Osteocyte (in vitro differentiated cells): ENCODE measurements around the gene GSE1. TPM values are rescaled to one million over a fixed set of nuclear protein-coding genes. Genes with fewer than 3 reads are reported as not detected.

Experiments used
- DNase-seq: peaks from one replicate; pipeline ENCODE4 v3.0.0; 2021; ENCODE audit warnings: mixed read lengths; ENCODE audit not compliant: unreplicated experiment; ENCODE audit errors: extremely low spot score
- H3K27ac Mint-ChIP-seq: one replicate; pipeline ENCODE4 v1.8.0; 2021; ENCODE audit warnings: mild to moderate bottlenecking, mixed read lengths; ENCODE audit not compliant: unreplicated experiment
- H3K27me3 Mint-ChIP-seq: one replicate; pipeline ENCODE4 v1.8.0; 2021; ENCODE audit warnings: mixed read lengths; ENCODE audit not compliant: unreplicated experiment
- H3K36me3 Mint-ChIP-seq: one replicate; pipeline ENCODE4 v1.8.0; 2021; ENCODE audit warnings: mixed read lengths; ENCODE audit not compliant: unreplicated experiment
- H3K4me1 Mint-ChIP-seq: one replicate; pipeline ENCODE4 v1.8.0; 2021; ENCODE audit warnings: mixed read lengths; ENCODE audit not compliant: unreplicated experiment
- H3K4me3 Mint-ChIP-seq: one replicate; pipeline ENCODE4 v1.8.0; 2021; ENCODE audit warnings: mild to moderate bottlenecking, moderate library complexity, mixed read lengths; ENCODE audit not compliant: unreplicated experiment
- H3K9me3 Mint-ChIP-seq: one replicate; pipeline ENCODE4 v1.8.0; 2021; ENCODE audit warnings: mixed read lengths; ENCODE audit not compliant: unreplicated experiment
- total RNA-seq: library from RNA; stranded (reverse); gene quantifications from 2 replicates; pipeline ENCODE4 v1.2.1, GENCODE V29; 2021
- TF ChIP-seq, protein P1 (sequence below): fragments of 200-600 bp; sonication (generic); IDR thresholded peaks from 2 replicates; pipeline ENCODE4 v1.5.0; 2021; ENCODE audit warnings: antibody characterized with exemption, mild to moderate bottlenecking, moderate library complexity

GSE1 gene
- total RNA-seq, 1 donor from 2014 or later: 64.1 TPM

- TF ChIP-seq, protein P1, sequence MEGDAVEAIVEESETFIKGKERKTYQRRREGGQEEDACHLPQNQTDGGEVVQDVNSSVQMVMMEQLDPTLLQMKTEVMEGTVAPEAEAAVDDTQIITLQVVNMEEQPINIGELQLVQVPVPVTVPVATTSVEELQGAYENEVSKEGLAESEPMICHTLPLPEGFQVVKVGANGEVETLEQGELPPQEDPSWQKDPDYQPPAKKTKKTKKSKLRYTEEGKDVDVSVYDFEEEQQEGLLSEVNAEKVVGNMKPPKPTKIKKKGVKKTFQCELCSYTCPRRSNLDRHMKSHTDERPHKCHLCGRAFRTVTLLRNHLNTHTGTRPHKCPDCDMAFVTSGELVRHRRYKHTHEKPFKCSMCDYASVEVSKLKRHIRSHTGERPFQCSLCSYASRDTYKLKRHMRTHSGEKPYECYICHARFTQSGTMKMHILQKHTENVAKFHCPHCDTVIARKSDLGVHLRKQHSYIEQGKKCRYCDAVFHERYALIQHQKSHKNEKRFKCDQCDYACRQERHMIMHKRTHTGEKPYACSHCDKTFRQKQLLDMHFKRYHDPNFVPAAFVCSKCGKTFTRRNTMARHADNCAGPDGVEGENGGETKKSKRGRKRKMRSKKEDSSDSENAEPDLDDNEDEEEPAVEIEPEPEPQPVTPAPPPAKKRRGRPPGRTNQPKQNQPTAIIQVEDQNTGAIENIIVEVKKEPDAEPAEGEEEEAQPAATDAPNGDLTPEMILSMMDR: no peak
- H3K4me3 Mint-ChIP-seq: no peak overlapping the region
- H3K9me3 Mint-ChIP-seq: no peaks in the 10 kb centered on the region
- no peak overlapping the region for H3K27ac Mint-ChIP-seq
- no peaks in the 10 kb centered on the region for H3K36me3 Mint-ChIP-seq
- no peaks in the 10 kb centered on the region for H3K4me1 Mint-ChIP-seq
- no peak for DNase-seq
- peaks cover 20% of the 10 kb centered on the region for H3K27me3 Mint-ChIP-seq
Measured at GRCh38 chr16:85698935-85699558, 85.9 kb downstream of the GSE1 start.

- H3K36me3 Mint-ChIP-seq: no peaks in the 10 kb centered on the region
- no peaks in the 10 kb centered on the region for H3K4me1 Mint-ChIP-seq
- peaks cover 20% of the 10 kb centered on the region for H3K27me3 Mint-ChIP-seq
- no peak overlapping the region for H3K27ac Mint-ChIP-seq
- DNase-seq: no peak
- TF ChIP-seq, protein P1: no peak
- no peak overlapping the region for H3K4me3 Mint-ChIP-seq
- H3K9me3 Mint-ChIP-seq: no peaks in the 10 kb centered on the region
Measured at GRCh38 chr16:85699628-85700027, 86.5 kb downstream of the GSE1 start.

DNA sequence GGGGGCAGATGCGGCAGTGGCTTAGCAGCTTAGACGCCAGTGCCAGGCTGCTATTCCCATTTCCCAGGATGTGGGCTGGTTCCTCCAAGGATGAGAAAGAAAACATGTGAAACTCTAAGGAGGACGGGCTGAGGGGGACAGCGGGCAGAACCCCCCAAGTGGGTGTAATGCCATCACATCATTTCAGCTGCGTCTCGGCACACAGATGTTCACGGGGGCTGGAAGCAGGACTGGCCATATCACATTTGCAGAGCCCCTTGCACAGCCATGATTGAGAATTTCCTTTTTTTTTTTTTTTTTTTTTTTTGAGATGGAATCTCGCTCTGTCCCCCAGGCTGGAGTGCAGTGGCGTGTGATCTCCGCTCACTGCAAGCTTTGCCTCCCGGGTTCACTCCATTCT, 90.9 kb downstream of the GSE1 start:
- H3K27ac Mint-ChIP-seq: no peak overlapping the region
- no peaks in the 10 kb centered on the region for H3K9me3 Mint-ChIP-seq
- H3K4me3 Mint-ChIP-seq: no peak overlapping the region
- TF ChIP-seq, protein P1: no peak
- H3K4me1 Mint-ChIP-seq: no peaks in the 10 kb centered on the region
- DNase-seq: no peak
- peaks cover 3% of the 10 kb centered on the region for H3K27me3 Mint-ChIP-seq
- H3K36me3 Mint-ChIP-seq: no peaks in the 10 kb centered on the region

DNA sequence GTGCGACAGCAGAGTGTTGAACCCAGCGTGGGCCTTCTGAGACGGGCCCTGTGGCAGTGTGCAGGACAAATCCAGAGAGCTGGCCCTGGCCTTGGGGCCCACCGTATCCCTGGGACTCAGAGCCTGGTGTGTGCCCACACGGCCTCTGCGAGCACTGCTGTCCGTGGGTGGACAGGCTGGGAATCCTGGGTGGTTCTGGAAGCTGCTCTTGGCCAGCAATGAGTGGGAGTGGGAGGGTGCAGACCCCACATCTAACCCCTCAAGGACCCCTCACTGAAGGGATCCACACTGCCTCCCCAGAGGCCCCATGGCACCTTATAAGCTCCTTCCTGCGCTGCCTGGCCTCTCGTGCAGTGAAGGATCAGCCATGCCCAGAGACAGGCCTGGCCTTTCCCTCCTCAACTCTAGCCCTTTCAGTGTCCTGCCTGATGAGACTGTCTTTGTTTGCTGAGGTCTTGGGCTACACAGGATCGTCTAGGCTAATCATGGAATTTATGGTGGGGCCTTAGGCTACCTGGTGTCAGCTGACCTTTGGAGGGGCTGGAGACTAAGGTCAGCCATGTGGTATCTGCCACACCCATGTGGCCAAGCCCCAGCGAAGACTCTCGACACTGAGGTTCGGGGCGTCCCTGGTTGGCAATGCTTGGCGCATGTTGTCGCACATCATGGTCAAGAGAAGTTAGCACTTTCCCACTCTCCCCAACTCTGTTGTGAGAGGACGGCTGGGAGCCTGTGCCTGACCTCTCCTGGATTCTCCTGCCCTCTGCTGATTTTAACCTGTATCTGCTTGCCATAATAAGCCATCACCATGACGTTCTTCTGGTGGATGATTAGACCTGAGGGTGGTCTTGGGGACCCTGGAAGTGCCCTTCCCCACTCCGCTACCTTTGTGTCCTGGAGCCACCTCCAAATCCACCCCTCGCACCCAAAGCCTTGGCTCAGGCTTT, 92.1 kb downstream of the GSE1 start:
- no peak overlapping the region for H3K4me3 Mint-ChIP-seq
- H3K36me3 Mint-ChIP-seq: no peaks in the 10 kb centered on the region
- H3K9me3 Mint-ChIP-seq: no peaks in the 10 kb centered on the region
- no peak overlapping the region for H3K27ac Mint-ChIP-seq
- H3K4me1 Mint-ChIP-seq: no peaks in the 10 kb centered on the region
- TF ChIP-seq, protein P1: no peak
- no peak for DNase-seq
- peaks cover 3% of the 10 kb centered on the region for H3K27me3 Mint-ChIP-seq

- TF ChIP-seq, protein P1: no peak
- DNase-seq: no peak
- peaks cover 3% of the 10 kb centered on the region for H3K27me3 Mint-ChIP-seq
- H3K9me3 Mint-ChIP-seq: no peaks in the 10 kb centered on the region
- H3K27ac Mint-ChIP-seq: no peak overlapping the region
- H3K4me3 Mint-ChIP-seq: no peak overlapping the region
- H3K4me1 Mint-ChIP-seq: no peaks in the 10 kb centered on the region
- H3K36me3 Mint-ChIP-seq: no peaks in the 10 kb centered on the region
Measured at GRCh38 chr16:85706449-85707034, 93.4 kb downstream of the GSE1 start.
